Fibroblast of lung (primary cell): Measurements from ENCODE around the gene TPI1. TPM values are rescaled to one million over a fixed set of nuclear protein-coding genes. Genes with fewer than 3 reads are reported as not detected.
A peak's percentile ranks its signal among the peaks of the same experiment; 100 is the strongest.
"Not testable (repeated sequence)": the region's sequence is repeated elsewhere in the genome, so short reads cannot be mapped to it uniquely, and the experiment has no call there.

Source experiments
- DNase-seq, 2 donors: peaks; one replicate each; pipeline versions ENCODE4 v3.0.0 to v3.0.0-alpha.2; 2010; ENCODE audit warnings: low read depth in 2 of 2
- H2AFZ ChIP-seq: 2 replicates; pipeline ENCODE4 v1.5.1; 2012; ENCODE audit warnings: low read length, control low read depth, inconsistent platforms
- H3K27ac ChIP-seq: 2 replicates; pipeline ENCODE4 v1.5.1; 2011; ENCODE audit warnings: low read length, control low read depth; ENCODE audit not compliant: insufficient read depth
- H3K27me3 ChIP-seq: 2 replicates; pipeline ENCODE4 v1.5.1; 2011; ENCODE audit warnings: mild to moderate bottlenecking, low read length; ENCODE audit not compliant: control insufficient read depth, insufficient read depth
- H3K36me3 ChIP-seq: 2 replicates; pipeline ENCODE4 v1.5.1; 2011; ENCODE audit warnings: low read length; ENCODE audit not compliant: control insufficient read depth, insufficient read depth
- H3K4me1 ChIP-seq: 2 replicates; pipeline ENCODE4 v1.5.1; 2011; ENCODE audit warnings: low read length; ENCODE audit not compliant: control insufficient read depth, insufficient read depth; ENCODE audit errors: extremely low read depth
- H3K4me2 ChIP-seq: 2 replicates; pipeline ENCODE4 v1.5.1; 2011; ENCODE audit warnings: low read length, control low read depth; ENCODE audit not compliant: insufficient read depth; ENCODE audit errors: extremely low read depth
- H3K4me3 ChIP-seq, 4 experiments: fragments of 200-600 bp in 1 of 4; sonication (generic) in 1 of 4; replicated peaks in 1 of 4; 2 replicates each; pipeline ENCODE4 v1.5.1; 2011 to 2016; ENCODE audit warnings: low read length in 4 of 4, low read depth in 3 of 4, mild to moderate bottlenecking in 3 of 4, control low read depth in 2 of 4, inconsistent platforms in 1 of 4, mixed read lengths in 1 of 4; ENCODE audit not compliant: insufficient read depth in 1 of 4; ENCODE audit errors: control extremely low read depth in 1 of 4
- H3K79me2 ChIP-seq: 2 replicates; pipeline ENCODE4 v1.5.1; 2012; ENCODE audit warnings: mild to moderate bottlenecking, low read length, inconsistent platforms; ENCODE audit not compliant: control insufficient read depth, insufficient read depth
- H3K9ac ChIP-seq: 2 replicates; pipeline ENCODE4 v1.5.1; 2011; ENCODE audit warnings: mild to moderate bottlenecking, low read length, control low read depth; ENCODE audit not compliant: insufficient read depth
- H3K9me3 ChIP-seq: 2 replicates; pipeline ENCODE4 v1.5.1; 2012; ENCODE audit warnings: low read depth, low read length; ENCODE audit not compliant: control insufficient read depth, insufficient read depth
- H4K20me1 ChIP-seq: 2 replicates; pipeline ENCODE4 v1.5.1; 2011; ENCODE audit warnings: low read length; ENCODE audit not compliant: control insufficient read depth, insufficient read depth; ENCODE audit errors: extremely low read depth
- EZH2 ChIP-seq: IDR thresholded peaks from 2 replicates; pipeline ENCODE4 v1.5.1; 2012; ENCODE audit warnings: low read length, control low read depth, mild to moderate bottlenecking; ENCODE audit errors: missing control alignments
- polyA plus RNA-seq, 2 donors: library from polyadenylated mRNA; depleted of rRNA in 1 of 2; stranded (reverse) in 1 of 2; unstranded in 1 of 2; fragments of >200 nt; gene quantifications; 2 replicates each; pipeline ENCODE4 v1.2.1, GENCODE V29; 2011 to 2012; ENCODE audit warnings: missing spikeins in 1 of 2
- total RNA-seq: library from RNA; depleted of rRNA; stranded (reverse); fragments of >200 nt; gene quantifications from 2 replicates; pipeline ENCODE4 v1.2.1, GENCODE V29; 2014
- TF ChIP-seq, protein P1 (sequence below), 2 donors: IDR thresholded peaks in 1 of 2; conservative IDR thresholded peaks in 1 of 2; 1 replicate in 1 of 2; 2 replicates in 1 of 2; pipeline ENCODE4 v1.5.1; 2011 to 2012; ENCODE audit warnings: low read length in 2 of 2, control low read depth in 1 of 2, inconsistent platforms in 1 of 2, low read depth in 1 of 2, mild to moderate bottlenecking in 1 of 2

Gene TPI1
- total and polyA plus RNA-seq, 2 donors (not counting 1 experiment from before 2014, with no cell fraction given) = 934 to 1,654 TPM

DNA sequence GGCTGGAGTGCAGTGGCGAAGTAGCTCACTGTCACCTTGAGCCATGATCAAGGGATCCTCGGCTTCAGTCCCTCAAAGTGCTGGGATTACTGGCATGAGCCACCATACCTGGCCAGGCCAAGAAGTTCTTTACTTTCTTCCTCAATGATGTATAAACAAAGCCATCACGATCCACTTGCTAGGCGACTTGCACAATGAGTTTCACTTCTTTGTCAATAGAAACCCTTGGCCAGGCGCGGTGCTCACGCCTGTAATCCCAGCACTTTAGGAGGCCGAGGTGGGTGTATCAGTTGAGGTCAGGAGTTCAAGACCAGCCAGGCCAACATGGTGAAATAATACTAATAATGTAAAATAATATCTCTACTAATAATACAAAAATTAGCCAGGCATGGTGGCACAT, 20.1 kb downstream of the TPI1 start:
- no peaks in the 10 kb centered on the region for H3K4me1 ChIP-seq
- H3K9ac ChIP-seq = no peak overlapping the region
- H3K4me2 ChIP-seq = no peak overlapping the region
- no peak for DNase-seq
- H4K20me1 ChIP-seq = no peaks in the 10 kb centered on the region
- H3K36me3 ChIP-seq = peaks cover 8% of the 10 kb centered on the region
- no peaks in the 10 kb centered on the region for H3K27me3 ChIP-seq
- H2AFZ ChIP-seq = no peak overlapping the region
- TF ChIP-seq, protein P1, sequence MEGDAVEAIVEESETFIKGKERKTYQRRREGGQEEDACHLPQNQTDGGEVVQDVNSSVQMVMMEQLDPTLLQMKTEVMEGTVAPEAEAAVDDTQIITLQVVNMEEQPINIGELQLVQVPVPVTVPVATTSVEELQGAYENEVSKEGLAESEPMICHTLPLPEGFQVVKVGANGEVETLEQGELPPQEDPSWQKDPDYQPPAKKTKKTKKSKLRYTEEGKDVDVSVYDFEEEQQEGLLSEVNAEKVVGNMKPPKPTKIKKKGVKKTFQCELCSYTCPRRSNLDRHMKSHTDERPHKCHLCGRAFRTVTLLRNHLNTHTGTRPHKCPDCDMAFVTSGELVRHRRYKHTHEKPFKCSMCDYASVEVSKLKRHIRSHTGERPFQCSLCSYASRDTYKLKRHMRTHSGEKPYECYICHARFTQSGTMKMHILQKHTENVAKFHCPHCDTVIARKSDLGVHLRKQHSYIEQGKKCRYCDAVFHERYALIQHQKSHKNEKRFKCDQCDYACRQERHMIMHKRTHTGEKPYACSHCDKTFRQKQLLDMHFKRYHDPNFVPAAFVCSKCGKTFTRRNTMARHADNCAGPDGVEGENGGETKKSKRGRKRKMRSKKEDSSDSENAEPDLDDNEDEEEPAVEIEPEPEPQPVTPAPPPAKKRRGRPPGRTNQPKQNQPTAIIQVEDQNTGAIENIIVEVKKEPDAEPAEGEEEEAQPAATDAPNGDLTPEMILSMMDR (conservative IDR thresholded peaks at IDR 0.05 in 1 of 2, IDR thresholded peaks at IDR 0.05 in 1 of 2; ENCODE audit: low read depth in 1 of 2, low read length in 2 of 2) = no peak
- no peak for TF ChIP-seq EZH2
- no peaks in the 10 kb centered on the region for H3K79me2 ChIP-seq
- no peak overlapping the region for H3K27ac ChIP-seq
- H3K9me3 ChIP-seq = no peaks in the 10 kb centered on the region
- H3K4me3 ChIP-seq = no peak overlapping the region

DNA sequence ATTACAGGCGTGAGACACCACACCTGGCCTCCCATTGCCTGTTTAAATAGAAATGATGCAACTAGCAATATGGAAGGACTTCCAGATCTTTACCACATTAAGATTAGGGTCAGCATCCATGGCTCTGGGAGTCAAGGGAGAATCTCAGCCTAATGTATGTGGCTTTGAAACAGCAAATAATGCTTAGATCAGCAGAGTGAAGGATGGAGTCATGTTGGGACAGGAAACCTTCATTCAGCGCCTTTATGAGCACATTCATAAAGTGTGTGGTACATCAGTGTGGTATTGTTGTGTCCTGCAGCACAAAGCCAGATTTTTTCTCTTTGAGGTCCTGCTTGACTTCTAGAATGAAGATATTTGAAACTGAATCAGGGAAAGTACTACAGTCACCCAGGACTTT, 21.0 kb downstream of the TPI1 start:
- Histone ChIP-seq H3K4me1 (no peaks in the 10 kb centered on the region), H3K27me3 (no peaks in the 10 kb centered on the region), H3K79me2 (no peaks in the 10 kb centered on the region), H3K4me2 (no peak overlapping the region), H3K9ac (no peak overlapping the region), H3K9me3 (no peaks in the 10 kb centered on the region), H2AFZ (no peak overlapping the region), H3K36me3 (peaks cover 8% of the 10 kb centered on the region), H3K27ac (no peak overlapping the region), H4K20me1 (no peaks in the 10 kb centered on the region), H3K4me3 (no peak overlapping the region)
- DNase-seq = no peak
- TF ChIP-seq EZH2 = no peak
- TF ChIP-seq, protein P1 (conservative IDR thresholded peaks at IDR 0.05 in 1 of 2, IDR thresholded peaks at IDR 0.05 in 1 of 2; ENCODE audit: low read depth in 1 of 2, low read length in 2 of 2) = no peak

DNA sequence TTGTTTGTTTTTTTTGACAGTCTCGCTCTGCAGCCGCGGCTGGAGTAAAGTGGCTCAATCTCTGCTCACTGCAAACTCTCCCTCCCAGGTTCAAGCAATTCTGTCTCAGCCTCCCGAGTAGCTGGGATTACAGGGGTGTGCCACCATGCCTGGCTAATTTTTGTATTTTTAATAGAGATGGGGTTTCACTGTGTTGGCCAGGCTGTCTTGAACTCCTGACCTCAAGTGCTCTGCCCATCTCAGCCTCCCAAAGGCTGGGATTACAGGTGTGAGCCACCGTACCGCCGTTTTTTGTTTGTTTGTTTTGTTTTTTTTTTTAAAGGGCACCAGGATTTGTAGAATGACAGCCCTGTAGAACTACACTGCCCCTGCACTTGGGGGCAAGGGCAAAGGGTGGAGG, 21.5 kb downstream of the TPI1 start:
- H3K36me3 ChIP-seq, H3K4me1 ChIP-seq, H3K27ac ChIP-seq, DNase-seq, H3K9me3 ChIP-seq, H3K9ac ChIP-seq, H4K20me1 ChIP-seq, H2AFZ ChIP-seq, H3K79me2 ChIP-seq, H3K4me3 ChIP-seq, H3K4me2 ChIP-seq, H3K27me3 ChIP-seq: not testable (repeated sequence)

DNA sequence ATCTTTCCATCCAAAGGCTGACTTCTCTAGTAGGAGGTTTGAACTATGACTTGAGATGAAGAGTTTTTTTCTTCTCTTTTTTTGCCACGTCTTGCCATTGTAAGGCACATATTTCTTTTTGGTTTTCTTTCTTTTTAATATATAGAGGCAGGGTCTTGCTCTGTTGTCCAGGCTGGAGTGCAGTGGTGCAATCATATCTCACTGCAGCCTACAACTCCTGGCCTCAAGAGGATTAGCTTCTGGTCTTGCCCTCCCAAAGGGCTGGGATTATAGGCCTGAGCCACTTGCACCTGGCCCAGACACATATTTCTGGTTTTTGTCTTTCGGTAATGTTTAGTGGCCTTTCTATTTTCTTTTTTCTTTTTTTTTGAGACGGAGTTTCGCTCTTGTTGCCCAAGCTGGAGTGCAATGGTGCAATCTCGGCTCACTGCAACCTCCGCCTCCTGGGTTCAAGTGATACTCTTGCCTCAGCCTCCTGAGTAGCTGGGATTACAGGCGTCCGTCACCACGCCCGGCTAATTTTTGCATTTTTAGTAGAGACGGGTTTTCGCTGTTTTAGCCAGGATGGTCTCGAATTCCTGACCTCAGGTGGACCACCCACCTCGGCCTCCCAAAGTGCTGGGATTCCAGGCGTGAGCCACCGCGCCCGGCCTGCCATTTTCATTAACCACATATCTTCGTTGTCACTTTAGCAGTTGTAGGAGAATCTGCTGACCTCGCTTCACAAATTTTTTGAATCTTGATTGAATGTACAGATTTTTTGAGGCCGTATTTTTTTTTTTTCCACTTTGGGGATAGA, 22.6 kb downstream of the TPI1 start:
- H2AFZ ChIP-seq, H3K79me2 ChIP-seq, H4K20me1 ChIP-seq, DNase-seq, H3K36me3 ChIP-seq, H3K4me2 ChIP-seq, H3K4me1 ChIP-seq, H3K4me3 ChIP-seq, H3K9me3 ChIP-seq, H3K27me3 ChIP-seq, H3K9ac ChIP-seq: not testable (repeated sequence)
- peak overlapping the region; percentile 86 for H3K27ac ChIP-seq
